ENCODE measurements around the gene SCAP.

DNA sequence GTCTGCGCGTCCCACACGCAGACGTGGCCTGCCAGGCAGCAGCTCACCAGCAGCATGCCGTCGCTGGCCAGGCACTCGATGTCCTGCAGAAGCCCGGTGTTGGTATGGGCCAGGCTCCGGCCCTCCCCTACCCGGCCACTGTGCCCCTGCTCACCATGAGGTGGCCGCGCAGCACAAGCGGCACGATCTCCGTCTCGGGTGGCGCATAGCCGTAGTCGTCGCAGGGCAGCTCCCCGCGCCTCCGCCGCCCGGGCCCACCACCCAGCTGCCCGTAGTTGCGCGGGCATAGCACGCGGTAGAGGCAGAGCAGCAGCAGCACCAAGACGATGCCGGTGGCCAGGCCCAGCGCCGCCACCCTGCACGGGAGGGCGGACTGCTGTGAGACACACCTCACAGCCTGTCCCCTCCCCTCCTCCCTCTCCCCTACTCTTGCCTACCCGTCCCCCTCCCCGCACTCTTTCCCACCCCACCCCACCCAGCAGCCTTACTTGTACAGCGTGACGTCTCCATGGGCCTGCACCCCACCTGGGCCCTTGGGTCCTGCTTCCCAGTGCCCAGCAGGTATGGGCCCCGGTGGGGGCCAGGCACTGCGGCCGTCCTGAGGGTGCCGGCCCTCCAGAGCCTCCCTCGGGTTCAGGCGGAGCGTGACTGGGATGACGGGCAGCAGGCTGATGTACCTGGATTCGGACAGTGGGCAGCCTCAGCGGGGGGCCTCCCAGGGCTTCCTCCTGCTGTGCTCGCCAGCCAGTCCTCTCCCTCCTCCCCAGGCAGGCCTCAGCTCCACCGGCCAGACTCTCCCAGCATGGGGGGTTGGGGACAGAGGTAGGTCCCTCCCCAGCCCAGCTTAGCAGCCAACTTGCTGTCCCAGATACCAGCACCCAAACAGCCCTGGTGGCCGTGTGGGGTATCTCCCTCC, 57.3 kb downstream of the SCAP start:
- TF ChIP-seq, protein P1, sequence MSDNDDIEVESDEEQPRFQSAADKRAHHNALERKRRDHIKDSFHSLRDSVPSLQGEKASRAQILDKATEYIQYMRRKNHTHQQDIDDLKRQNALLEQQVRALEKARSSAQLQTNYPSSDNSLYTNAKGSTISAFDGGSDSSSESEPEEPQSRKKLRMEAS (IDR thresholded peaks at IDR 0.05; ENCODE audit: low read depth), result no peak
- TF ChIP-seq RAD21 (IDR thresholded peaks at IDR 0.05; ENCODE audit: low read length), result no peak
- TF ChIP-seq, protein P2, sequence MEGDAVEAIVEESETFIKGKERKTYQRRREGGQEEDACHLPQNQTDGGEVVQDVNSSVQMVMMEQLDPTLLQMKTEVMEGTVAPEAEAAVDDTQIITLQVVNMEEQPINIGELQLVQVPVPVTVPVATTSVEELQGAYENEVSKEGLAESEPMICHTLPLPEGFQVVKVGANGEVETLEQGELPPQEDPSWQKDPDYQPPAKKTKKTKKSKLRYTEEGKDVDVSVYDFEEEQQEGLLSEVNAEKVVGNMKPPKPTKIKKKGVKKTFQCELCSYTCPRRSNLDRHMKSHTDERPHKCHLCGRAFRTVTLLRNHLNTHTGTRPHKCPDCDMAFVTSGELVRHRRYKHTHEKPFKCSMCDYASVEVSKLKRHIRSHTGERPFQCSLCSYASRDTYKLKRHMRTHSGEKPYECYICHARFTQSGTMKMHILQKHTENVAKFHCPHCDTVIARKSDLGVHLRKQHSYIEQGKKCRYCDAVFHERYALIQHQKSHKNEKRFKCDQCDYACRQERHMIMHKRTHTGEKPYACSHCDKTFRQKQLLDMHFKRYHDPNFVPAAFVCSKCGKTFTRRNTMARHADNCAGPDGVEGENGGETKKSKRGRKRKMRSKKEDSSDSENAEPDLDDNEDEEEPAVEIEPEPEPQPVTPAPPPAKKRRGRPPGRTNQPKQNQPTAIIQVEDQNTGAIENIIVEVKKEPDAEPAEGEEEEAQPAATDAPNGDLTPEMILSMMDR (IDR thresholded peaks at IDR 0.05), result peak; percentile 28; the same call in 1 of the 2 replicates
- TF ChIP-seq CHD2 (IDR thresholded peaks at IDR 0.05; ENCODE audit: low read length, partially characterized antibody), result no peak
- no peak for TF ChIP-seq SMC3 (IDR thresholded peaks at IDR 0.05; ENCODE audit: low read depth, low read length)
- no peak for TF ChIP-seq POLR2AphosphoS5 (IDR thresholded peaks at IDR 0.05; ENCODE audit: low read depth, low read length)
- no peak for TF ChIP-seq MEF2A (IDR thresholded peaks at IDR 0.05; ENCODE audit: borderline replicate concordance, low read depth)

All from SK-N-SH (cell line).